IMR-90 (cell line): Measurements from ENCODE around the gene EMSY. TPM values are rescaled to one million over a fixed set of nuclear protein-coding genes. Genes with fewer than 3 reads are reported as not detected.

ENCODE experiments used
- ATAC-seq: fragments of 200-7000 bp; cut with Tn5 transposase; 2 replicates; pipeline ENCODE4 v1.9.1; 2020; ENCODE audit warnings: low read depth, mild to moderate bottlenecking, moderate library complexity
- BruUV-seq: library from RNA; stranded (reverse); fragments of 400-500 nt; replicated peaks from 2 replicates; lab custom pipeline; 2021; lab: Mats Ljungman, UMichigan
- CTCF ChIA-PET: fragments of 300-600 bp; formaldehyde crosslinking; extraction: SDS; loops from one replicate; lab custom pipeline; 2021; ENCODE audit warnings: antibody characterized with exemption; lab: Yijun Ruan, JAX
- POLR2A ChIA-PET: fragments of 300-600 bp; sonication (Branson Sonifier 250); formaldehyde crosslinking; loops from one replicate; lab custom pipeline; 2022; ENCODE audit warnings: antibody characterized with exemption; ENCODE audit not compliant: unreplicated experiment; lab: Charles Lee
- DNase-seq: peaks from one replicate; pipeline ENCODE4 v3.0.0; 2013
- H2AFZ ChIP-seq: replicated peaks from 2 replicates; pipeline ENCODE3; 2013; ENCODE audit warnings: low read length, mild to moderate bottlenecking; ENCODE audit not compliant: poor library complexity
- H2AK5ac ChIP-seq: 2 replicates; pipeline ENCODE4 v1.6.1; 2013; ENCODE audit warnings: low read depth, low read length, inconsistent platforms
- H2AK9ac ChIP-seq: replicated peaks from 2 replicates; pipeline ENCODE3; 2013; ENCODE audit warnings: mild to moderate bottlenecking, low read depth, low read length, moderate library complexity; ENCODE audit not compliant: poor library complexity
- H2BK120ac ChIP-seq: 2 replicates; pipeline ENCODE4 v1.6.1; 2013; ENCODE audit warnings: low read depth, low read length, inconsistent platforms
- H2BK15ac ChIP-seq: 3 replicates; pipeline ENCODE4 v1.6.1; 2013; ENCODE audit warnings: low read depth, low read length, inconsistent platforms
- H2BK20ac ChIP-seq: 2 replicates; pipeline ENCODE4 v1.6.1; 2013; ENCODE audit warnings: low read depth, mild to moderate bottlenecking, inconsistent platforms, low read length, moderate library complexity
- H2BK5ac ChIP-seq: 2 replicates; pipeline ENCODE4 v1.6.1; 2013; ENCODE audit warnings: mild to moderate bottlenecking, low read depth, low read length, inconsistent platforms; ENCODE audit not compliant: poor library complexity, severe bottlenecking
- H3K14ac ChIP-seq: replicated peaks from 2 replicates; pipeline ENCODE4 v1.6.1; 2013; ENCODE audit warnings: low read depth, low read length, inconsistent platforms
- H3K18ac ChIP-seq: 2 replicates; pipeline ENCODE4 v1.6.1; 2013; ENCODE audit warnings: low read depth, low read length, control low read depth
- H3K23ac ChIP-seq: 2 replicates; pipeline ENCODE4 v1.6.1; 2013; ENCODE audit warnings: low read depth, low read length, inconsistent platforms
- H3K27ac ChIP-seq: 2 replicates; pipeline ENCODE4 v1.5.1; 2013; ENCODE audit warnings: mild to moderate bottlenecking, control low read depth, low read length; ENCODE audit not compliant: insufficient read depth
- H3K27me3 ChIP-seq: 2 replicates; pipeline ENCODE4 v1.6.1; 2013; ENCODE audit warnings: low read length; ENCODE audit not compliant: control insufficient read depth, insufficient read depth
- H3K36me3 ChIP-seq: 2 replicates; pipeline ENCODE4 v1.6.1; 2013; ENCODE audit warnings: low read length, mixed read lengths; ENCODE audit not compliant: control insufficient read depth, insufficient read depth
- H3K4ac ChIP-seq: 2 replicates; pipeline ENCODE4 v1.6.1; 2013; ENCODE audit warnings: low read depth, low read length, inconsistent platforms
- H3K4me1 ChIP-seq: 2 replicates; pipeline ENCODE4 v1.6.1; 2013; ENCODE audit warnings: low read length, mixed read lengths; ENCODE audit not compliant: control insufficient read depth, insufficient read depth
- H3K4me2 ChIP-seq: 2 replicates; pipeline ENCODE4 v1.6.1; 2013; ENCODE audit warnings: low read depth, mild to moderate bottlenecking, control low read depth, low read length, moderate library complexity
- H3K4me3 ChIP-seq: 2 replicates; pipeline ENCODE4 v1.5.1; 2013; ENCODE audit warnings: low read depth, mild to moderate bottlenecking, control low read depth, low read length, moderate library complexity; ENCODE audit not compliant: insufficient read depth
- H3K56ac ChIP-seq: 2 replicates; pipeline ENCODE4 v1.6.1; 2013; ENCODE audit warnings: low read length, inconsistent platforms; ENCODE audit not compliant: insufficient read depth; ENCODE audit errors: extremely low read depth
- H3K79me1 ChIP-seq, 2 experiments: 2 replicates each; pipeline ENCODE4 v1.6.1; 2013; ENCODE audit warnings: low read length in 2 of 2, inconsistent platforms in 1 of 2, low read depth in 1 of 2
- H3K9ac ChIP-seq: 2 replicates; pipeline ENCODE4 v1.6.1; 2013; ENCODE audit warnings: low read depth, low read length, control low read depth
- H3K9me1 ChIP-seq: 2 replicates; pipeline ENCODE4 v1.6.1; 2013; ENCODE audit warnings: low read length, inconsistent platforms; ENCODE audit not compliant: insufficient read depth
- H3K9me3 ChIP-seq: 2 replicates; pipeline ENCODE4 v1.6.1; 2013; ENCODE audit warnings: low read length; ENCODE audit not compliant: control insufficient read depth, insufficient read depth
- H4K20me1 ChIP-seq: 2 replicates; pipeline ENCODE4 v1.6.1; 2013; ENCODE audit warnings: low read length, inconsistent platforms; ENCODE audit not compliant: insufficient read depth
- H4K5ac ChIP-seq: 2 replicates; pipeline ENCODE4 v1.6.1; 2013; ENCODE audit warnings: mild to moderate bottlenecking, low read depth, low read length, control low read depth
- H4K8ac ChIP-seq, 2 experiments: 2 replicates each; pipeline ENCODE4 v1.6.1; 2013; ENCODE audit warnings: low read depth in 2 of 2, low read length in 2 of 2, control low read depth in 1 of 2, inconsistent platforms in 1 of 2
- H4K91ac ChIP-seq: 2 replicates; pipeline ENCODE4 v1.6.1; 2013; ENCODE audit warnings: low read depth, low read length, inconsistent platforms; ENCODE audit not compliant: insufficient read depth
- BHLHE40 ChIP-seq: fragments of 150-350 bp; IDR thresholded peaks from 2 replicates; pipeline ENCODE4 v1.6.1; 2016; ENCODE audit warnings: mild to moderate bottlenecking, low read depth, low read length
- CEBPB ChIP-seq: IDR thresholded peaks from 2 replicates; pipeline ENCODE4 v1.6.1; 2012; ENCODE audit warnings: low read depth, low read length, improper control_type of control experiment
- CHD1 ChIP-seq: IDR thresholded peaks from 2 replicates; pipeline ENCODE4 v1.6.1; 2012; ENCODE audit warnings: low read depth, low read length, improper control_type of control experiment
- CTCF ChIP-seq: conservative IDR thresholded peaks from 2 replicates; pipeline ENCODE4 v1.5.1; 2012; ENCODE audit warnings: mild to moderate bottlenecking, low read depth, low read length, improper control_type of control experiment
- ELK1 ChIP-seq: fragments of 150-350 bp; IDR thresholded peaks from 2 replicates; pipeline ENCODE4 v1.6.1; 2016; ENCODE audit warnings: low read depth, mild to moderate bottlenecking, low read length, moderate library complexity, borderline replicate concordance
- MAFK ChIP-seq: IDR thresholded peaks from 2 replicates; pipeline ENCODE4 v1.6.1; 2012; ENCODE audit warnings: low read depth, low read length, improper control_type of control experiment
- MAZ ChIP-seq: IDR thresholded peaks from 2 replicates; pipeline ENCODE4 v1.6.1; 2012; ENCODE audit warnings: low read depth, mild to moderate bottlenecking, low read length, improper control_type of control experiment, moderate library complexity, borderline replicate concordance
- MXI1 ChIP-seq: IDR thresholded peaks from 2 replicates; pipeline ENCODE4 v1.6.1; 2012; ENCODE audit warnings: low read depth, mild to moderate bottlenecking, low read length, moderate library complexity, borderline replicate concordance
- POLR2A ChIP-seq: IDR thresholded peaks from 2 replicates; pipeline ENCODE4 v1.6.1; 2012; ENCODE audit warnings: mild to moderate bottlenecking, low read depth, low read length
- RAD21 ChIP-seq: IDR thresholded peaks from 2 replicates; pipeline ENCODE4 v1.6.1; 2012; ENCODE audit warnings: low read length, improper control_type of control experiment
- RFX5 ChIP-seq: IDR thresholded peaks from 2 replicates; pipeline ENCODE4 v1.8.0; 2012; ENCODE audit warnings: low read depth, mild to moderate bottlenecking, low read length, moderate library complexity
- USF2 ChIP-seq: fragments of 150-350 bp; IDR thresholded peaks from 2 replicates; pipeline ENCODE4 v1.6.1; 2017; ENCODE audit warnings: mild to moderate bottlenecking, antibody characterized with exemption, low read length, low read depth
- WGBS, 2 experiments: methylation state at CpG; one replicate each; pipeline versions ENCODE4 v1.1.5 to v1.1.7; 2013; ENCODE audit warnings: missing lambda C conversion rate in 2 of 2; ENCODE audit not compliant: insufficient read length in 1 of 2; ENCODE audit errors: extremely low coverage in 2 of 2; 5-methylcytosine and 5-hydroxymethylcytosine counted together
- dilution Hi-C: fragments of 300-500 bp; cut with HindIII; formaldehyde crosslinking; loops from one replicate; pipeline ENCODE4 v1.14.3; 2018; ENCODE audit warnings: low sequenced_read_pairs; ENCODE audit not compliant: unreplicated experiment
- in situ Hi-C: fragments of 300-500 bp; cut with MboI; formaldehyde crosslinking; loops from 3 replicates; pipeline ENCODE4 v1.14.3; 2019; ENCODE audit warnings: low sequenced_read_pairs, inconsistent platforms, mixed read lengths
- intact Hi-C: fragments of 100-400 bp; cut with micrococcal nuclease; formaldehyde crosslinking; loops from 2 replicates; pipeline ENCODE4 v1.10.0; 2022
- polyA plus RNA-seq, 3 experiments: library from polyadenylated mRNA; depleted of rRNA; stranded (reverse); fragments of >200 nt; gene quantifications; 2 replicates each; pipeline ENCODE4 v1.2.3, GENCODE V29; 2012; ENCODE audit warnings: low replicate concordance in 1 of 3
- total RNA-seq: library from RNA; depleted of rRNA; stranded (reverse); fragments of >200 nt; gene quantifications from 2 replicates; pipeline ENCODE4 v1.2.3, GENCODE V29; 2012

The EMSY gene
- total and polyA plus RNA-seq, 2 of the 4 experiments (the other 2 are of a cell fraction): 14.1 to 22.0 TPM

GRCh38 chr11:76523147-76523546 lies 78.3 kb downstream of the EMSY start:
- Histone ChIP-seq H3K4ac (no peak overlapping the region), H3K79me1 (peaks cover 0 to 4% of the 10 kb centered on the region in 2 experiments; a peak in 1 of 4 replicates), H4K20me1 (no peaks in the 10 kb centered on the region), H4K5ac (no peak overlapping the region), H2AK9ac (no peak overlapping the region), H2AK5ac (no peak overlapping the region), H3K27me3 (no peaks in the 10 kb centered on the region), H3K18ac (no peak overlapping the region), H3K4me2 (no peak overlapping the region), H2BK120ac (no peak overlapping the region), H2AFZ (no peak overlapping the region), H4K8ac (no peak overlapping the region), H2BK20ac (no peak overlapping the region), H3K14ac (no peak overlapping the region), H3K4me3 (no peak overlapping the region), H2BK15ac (no peak overlapping the region), H3K23ac (no peak overlapping the region), H4K91ac (no peak overlapping the region), H3K9me1 (peaks cover 7% of the 10 kb centered on the region), H3K27ac (no peak overlapping the region), H2BK5ac (no peak overlapping the region), H3K9ac (no peak overlapping the region), H3K9me3 (no peaks in the 10 kb centered on the region), H3K36me3 (peaks cover 3% of the 10 kb centered on the region; the same call in 1 of the 2 replicates), H3K4me1 (peaks cover 6% of the 10 kb centered on the region), H3K56ac (no peak overlapping the region)
- intact Hi-C loops (no loop called here), dilution Hi-C loops (no loop called here), in situ Hi-C loops (loop anchor here (10.0 kb wide), 1 partner anchor 308 kb away; no protein-coding TSS in a partner anchor)
- ATAC-seq: no peak
- POLR2A ChIA-PET: no interaction called here
- CTCF ChIA-PET: no interaction called here
- WGBS, 2 experiments: no CpG with 5 or more reads among the region's 5 CpGs
- DNase-seq: no peak
- TF ChIP-seq MAFK (no peak), POLR2A (no peak), RAD21 (no peak), MXI1 (no peak), BHLHE40 (no peak), RFX5 (no peak), CEBPB (no peak), USF2 (no peak), CTCF (no peak), CHD1 (no peak), ELK1 (no peak), MAZ (no peak)
- BruUV-seq: no TSS peak
